ENCODE measurements around the gene MLPH. TPM values are rescaled to one million over a fixed set of nuclear protein-coding genes. Genes with fewer than 3 reads are reported as not detected.

MLPH gene
- total RNA-seq, 1 donor from 2014 or later, result 394 TPM

GRCh38 chr2:237494066-237494465 is 7.0 kb downstream of the MLPH start:
- Histone ChIP-seq H3K36me3 (peaks cover 25% of the 10 kb centered on the region), H3K4me1 (peaks cover 36% of the 10 kb centered on the region), H3K4me3 (no peak overlapping the region), H3K27ac (no peak overlapping the region), H3K9me3 (peaks cover 7% of the 10 kb centered on the region), H3K27me3 (ENCODE audit: low read depth) (no peaks in the 10 kb centered on the region)
- TF ChIP-seq CTCF (IDR thresholded peaks at IDR 0.05), result no peak
- DNase-seq (no peak), ATAC-seq (no peak)
- intact Hi-C loops (cut with DNase I), result no loop called here

- Histone ChIP-seq H3K9me3 (peaks cover 7% of the 10 kb centered on the region), H3K4me1 (peaks cover 45% of the 10 kb centered on the region), H3K36me3 (peaks cover 25% of the 10 kb centered on the region), H3K4me3 (no peak overlapping the region), H3K27ac (no peak overlapping the region), H3K27me3 (ENCODE audit: low read depth) (no peaks in the 10 kb centered on the region)
- ATAC-seq (no peak), DNase-seq (no peak)
- intact Hi-C loops (cut with DNase I), result no loop called here
- no peak for TF ChIP-seq CTCF (IDR thresholded peaks at IDR 0.05)
These were observed 8.6 kb downstream of the MLPH start for GRCh38 chr2:237495521-237496117.

- Histone ChIP-seq H3K36me3 (peaks cover 25% of the 10 kb centered on the region), H3K9me3 (peaks cover 6% of the 10 kb centered on the region), H3K27ac (no peak overlapping the region), H3K4me1 (peaks cover 52% of the 10 kb centered on the region), H3K27me3 (ENCODE audit: low read depth) (no peaks in the 10 kb centered on the region), H3K4me3 (no peak overlapping the region)
- ATAC-seq (no peak), DNase-seq (no peak)
- intact Hi-C loops (cut with DNase I), result no loop called here
- no peak for TF ChIP-seq CTCF (IDR thresholded peaks at IDR 0.05)
These were observed 9.4 kb downstream of the MLPH start for GRCh38 chr2:237496428-237496827.

- no peak for DNase-seq
- TF ChIP-seq CTCF (IDR thresholded peaks at IDR 0.05), result no peak
- ATAC-seq, result peak; percentile 31 to 60
- no peaks in the 10 kb centered on the region for H3K9me3 ChIP-seq
- peak overlapping the region; percentile 20 for H3K27ac ChIP-seq
- no peaks in the 10 kb centered on the region for H3K27me3 ChIP-seq (ENCODE audit: low read depth)
- intact Hi-C loops (cut with DNase I), result no loop called here
- no peak overlapping the region for H3K4me3 ChIP-seq
- H3K4me1 ChIP-seq, result peaks cover 60% of the 10 kb centered on the region
- H3K36me3 ChIP-seq, result peaks cover 25% of the 10 kb centered on the region
These were observed 10.2 kb downstream of the MLPH start for GRCh38 chr2:237497009-237497837.

GRCh38 chr2:237497838-237498186 is 10.8 kb downstream of the MLPH start:
- ATAC-seq, result peak; percentile 48 to 75
- Histone ChIP-seq H3K4me1 (peaks cover 66% of the 10 kb centered on the region), H3K27ac (peak overlapping the region; percentile 41), H3K9me3 (no peaks in the 10 kb centered on the region), H3K27me3 (ENCODE audit: low read depth) (no peaks in the 10 kb centered on the region), H3K4me3 (no peak overlapping the region), H3K36me3 (peaks cover 25% of the 10 kb centered on the region)
- DNase-seq, result peak; percentile 90
- no peak for TF ChIP-seq CTCF (IDR thresholded peaks at IDR 0.05)
- intact Hi-C loops (cut with DNase I), result no loop called here

All from lower lobe of right lung (tissue), 2 donors.